WI38 (cell line): ENCODE results near the gene HOXD4.

Experiments
- H3K4me3 ChIP-seq: 2 replicates; pipeline ENCODE4 v1.5.1; 2011; ENCODE audit warnings: low read depth, mild to moderate bottlenecking, control low read depth, low read length
- TF ChIP-seq, protein P1 (sequence below): IDR thresholded peaks from 2 replicates; pipeline ENCODE4 v1.5.1; 2012; ENCODE audit warnings: low read depth, mild to moderate bottlenecking, control low read depth, low read length

HOXD4 gene

DNA sequence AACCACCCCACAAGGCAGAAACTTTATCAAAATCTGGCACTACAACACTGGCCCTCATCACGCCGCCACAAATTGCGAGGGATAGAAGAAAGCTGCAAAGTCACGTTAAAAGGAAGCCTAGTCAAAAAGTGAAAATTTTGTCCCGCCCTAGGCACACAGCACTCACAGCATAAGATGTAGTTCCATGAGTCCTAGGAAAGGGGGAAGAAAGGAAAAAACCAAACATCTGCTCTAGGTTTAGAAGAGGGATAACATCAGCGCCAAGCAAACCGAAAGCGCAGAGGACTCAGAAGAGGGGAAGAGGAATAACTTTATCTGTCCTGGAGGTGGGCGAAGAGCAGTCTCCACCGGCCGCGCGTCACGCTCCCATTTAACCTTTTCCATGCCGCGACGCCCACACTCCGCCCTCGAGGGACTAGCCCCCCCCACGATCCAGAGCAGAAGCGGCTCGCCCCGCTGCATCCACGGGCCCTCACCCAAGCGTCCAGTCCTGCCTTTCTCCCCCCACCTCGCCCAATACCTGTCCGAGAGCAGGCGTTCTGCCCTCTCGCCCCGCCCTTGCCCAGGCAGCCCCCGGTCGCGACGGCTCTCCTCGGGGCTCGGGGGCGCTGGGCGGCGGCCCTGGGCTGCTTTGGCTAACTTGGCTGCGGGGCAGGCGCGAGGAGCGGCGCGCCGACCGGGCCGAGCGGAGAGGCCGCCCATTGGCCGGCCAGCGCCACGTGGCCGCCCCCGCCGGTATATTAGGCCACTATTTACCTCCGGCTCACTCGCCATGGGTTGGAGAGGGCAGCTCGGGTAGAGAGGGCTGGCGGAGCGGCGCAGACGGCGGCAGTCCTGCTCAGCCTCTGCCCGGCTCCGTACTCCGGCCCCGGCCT is 36.8 kb downstream of the HOXD4 start, which contains the start of gene HOXD1:
TSS of gene HOXD1 (plus strand) at position 770 of the 875 bp plus-strand sequence. CDS start 134 bp downstream, outside the sequence.
- H3K4me3 ChIP-seq = peak within 1 kb of the TSS; percentile 54
- TF ChIP-seq, protein P1, sequence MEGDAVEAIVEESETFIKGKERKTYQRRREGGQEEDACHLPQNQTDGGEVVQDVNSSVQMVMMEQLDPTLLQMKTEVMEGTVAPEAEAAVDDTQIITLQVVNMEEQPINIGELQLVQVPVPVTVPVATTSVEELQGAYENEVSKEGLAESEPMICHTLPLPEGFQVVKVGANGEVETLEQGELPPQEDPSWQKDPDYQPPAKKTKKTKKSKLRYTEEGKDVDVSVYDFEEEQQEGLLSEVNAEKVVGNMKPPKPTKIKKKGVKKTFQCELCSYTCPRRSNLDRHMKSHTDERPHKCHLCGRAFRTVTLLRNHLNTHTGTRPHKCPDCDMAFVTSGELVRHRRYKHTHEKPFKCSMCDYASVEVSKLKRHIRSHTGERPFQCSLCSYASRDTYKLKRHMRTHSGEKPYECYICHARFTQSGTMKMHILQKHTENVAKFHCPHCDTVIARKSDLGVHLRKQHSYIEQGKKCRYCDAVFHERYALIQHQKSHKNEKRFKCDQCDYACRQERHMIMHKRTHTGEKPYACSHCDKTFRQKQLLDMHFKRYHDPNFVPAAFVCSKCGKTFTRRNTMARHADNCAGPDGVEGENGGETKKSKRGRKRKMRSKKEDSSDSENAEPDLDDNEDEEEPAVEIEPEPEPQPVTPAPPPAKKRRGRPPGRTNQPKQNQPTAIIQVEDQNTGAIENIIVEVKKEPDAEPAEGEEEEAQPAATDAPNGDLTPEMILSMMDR = no peak

DNA sequence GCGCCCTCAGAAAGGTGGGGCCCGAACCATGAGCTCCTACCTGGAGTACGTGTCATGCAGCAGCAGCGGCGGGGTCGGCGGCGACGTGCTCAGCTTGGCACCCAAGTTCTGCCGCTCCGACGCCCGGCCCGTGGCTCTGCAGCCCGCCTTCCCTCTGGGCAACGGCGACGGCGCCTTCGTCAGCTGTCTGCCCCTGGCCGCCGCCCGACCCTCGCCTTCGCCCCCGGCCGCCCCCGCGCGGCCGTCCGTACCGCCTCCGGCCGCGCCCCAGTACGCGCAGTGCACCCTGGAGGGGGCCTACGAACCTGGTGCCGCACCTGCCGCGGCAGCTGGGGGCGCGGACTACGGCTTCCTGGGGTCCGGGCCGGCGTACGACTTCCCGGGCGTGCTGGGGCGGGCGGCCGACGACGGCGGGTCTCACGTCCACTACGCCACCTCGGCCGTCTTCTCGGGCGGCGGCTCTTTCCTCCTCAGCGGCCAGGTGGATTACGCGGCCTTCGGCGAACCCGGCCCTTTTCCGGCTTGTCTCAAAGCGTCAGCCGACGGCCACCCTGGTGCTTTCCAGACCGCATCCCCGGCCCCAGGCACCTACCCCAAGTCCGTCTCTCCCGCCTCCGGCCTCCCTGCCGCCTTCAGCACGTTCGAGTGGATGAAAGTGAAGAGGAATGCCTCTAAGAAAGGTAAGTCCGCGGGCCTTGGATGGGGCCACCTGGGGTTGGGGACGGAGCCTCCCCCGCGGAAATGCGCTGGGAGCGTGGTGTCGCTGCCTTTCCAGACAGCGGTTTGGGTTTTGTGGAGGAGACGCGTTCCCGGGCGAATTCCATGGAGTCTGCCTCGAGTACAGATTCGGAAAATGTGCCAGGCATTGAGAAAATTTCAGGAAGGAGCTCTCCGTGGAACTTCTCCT is 37.7 kb downstream of the HOXD4 start:
- peak overlapping the region; percentile 54 for H3K4me3 ChIP-seq
- TF ChIP-seq, protein P1 = no peak

- 0 out of 2 replicates have a peak overlapping the region, but pooled peaks have one; percentile 10 for H3K4me3 ChIP-seq
Measured at GRCh38 chr2:176189681-176190641, 38.6 kb downstream of the HOXD4 start.

GRCh38 chr2:176192351-176192750 is 41.0 kb downstream of the HOXD4 start:
- TF ChIP-seq, protein P1 = no peak
- H3K4me3 ChIP-seq = no peak overlapping the region

More at GRCh38 chr2:176189681-176190641, 38.6 kb downstream of the HOXD4 start:
- TF ChIP-seq, protein P1 = no peak

DNA sequence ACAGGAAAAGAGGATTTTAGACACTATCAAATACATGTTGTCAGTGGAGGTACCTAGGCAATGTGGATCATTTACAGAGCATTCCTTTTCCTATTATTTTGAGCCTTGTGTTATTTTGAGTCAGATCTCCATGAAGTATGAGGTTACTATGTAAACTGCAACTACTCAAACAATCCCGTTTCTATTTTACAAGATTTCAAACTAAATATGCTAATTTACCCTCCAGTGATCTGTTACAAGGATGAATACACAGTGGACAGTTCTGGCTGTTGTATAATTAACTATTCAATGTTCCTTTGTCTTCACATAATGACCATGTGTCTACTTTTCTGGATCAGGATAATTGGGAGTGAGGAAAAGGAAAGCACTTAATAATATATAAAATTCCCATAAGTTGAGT is 41.7 kb downstream of the HOXD4 start:
- TF ChIP-seq, protein P1 = no peak
- no peak overlapping the region for H3K4me3 ChIP-seq

GRCh38 chr2:176199902-176200301 is 48.6 kb downstream of the HOXD4 start:
- TF ChIP-seq, protein P1 = no peak
- H3K4me3 ChIP-seq = no peak overlapping the region
